IPS DF 6.9 (cell line): ENCODE results near the gene ANKS1B.
"Not testable (repeated sequence)": the region's sequence is repeated elsewhere in the genome, so short reads cannot be mapped to it uniquely, and the experiment has no call there.

Experiments used
- DNase-seq: peaks from one replicate; pipeline ENCODE4 v3.0.0-alpha.2; 2013; ENCODE audit warnings: low read depth, low spot score
- H3K27ac ChIP-seq: one replicate; pipeline ENCODE4 v1.5.1; 2013; ENCODE audit warnings: low read length, control low read depth
- H3K27me3 ChIP-seq: 2 replicates; pipeline ENCODE4 v1.6.1; 2013; ENCODE audit warnings: mild to moderate bottlenecking, low read length; ENCODE audit not compliant: control insufficient read depth, insufficient read depth
- H3K36me3 ChIP-seq: 2 replicates; pipeline ENCODE4 v1.6.1; 2013; ENCODE audit warnings: low read length; ENCODE audit not compliant: control insufficient read depth, insufficient read depth
- H3K4me1 ChIP-seq: 2 replicates; pipeline ENCODE4 v1.6.1; 2013; ENCODE audit warnings: low read length; ENCODE audit not compliant: control insufficient read depth, insufficient read depth
- H3K4me3 ChIP-seq: 2 replicates; pipeline ENCODE4 v1.5.1; 2013; ENCODE audit warnings: mild to moderate bottlenecking, low read length
- H3K9me3 ChIP-seq: 2 replicates; pipeline ENCODE4 v1.6.1; 2013; ENCODE audit warnings: low read length, inconsistent platforms; ENCODE audit not compliant: control insufficient read depth, insufficient read depth
- WGBS: extraction: QIAGEN DNeasy Blood & Tissue Kit; methylation state at CpG from one replicate; pipeline ENCODE4 v1.1.7; 2013; ENCODE audit warnings: mixed read lengths, missing lambda C conversion rate; ENCODE audit not compliant: insufficient read length, insufficient coverage; 5-methylcytosine and 5-hydroxymethylcytosine counted together

ANKS1B gene

GRCh38 chr12:99648183-99648582 is 336.6 kb downstream of the ANKS1B start:
- H3K36me3 ChIP-seq, result no peaks in the 10 kb centered on the region
- H3K4me1 ChIP-seq, result no peaks in the 10 kb centered on the region
- no peaks in the 10 kb centered on the region for H3K27me3 ChIP-seq
- H3K9me3 ChIP-seq, result no peaks in the 10 kb centered on the region
- no peak overlapping the region for H3K4me3 ChIP-seq
- WGBS, result no CpG with 5 or more reads among the region's 14 CpGs
- H3K27ac ChIP-seq, result no peak overlapping the region
- DNase-seq, result no peak

- Histone ChIP-seq H3K9me3 (no peaks in the 10 kb centered on the region), H3K27ac (no peak within 1 kb of the TSS)
- WGBS, result no CpG with 5 or more reads among the region's 4 CpGs
Observed at GRCh38 chr12:99647453-99647852, 337.3 kb downstream of the ANKS1B start, which contains the start of gene GARIN6. TSS of gene GARIN6 (plus strand) at chr12:99647753. CDS start at chr12:99648175, 422 bp downstream.

DNA sequence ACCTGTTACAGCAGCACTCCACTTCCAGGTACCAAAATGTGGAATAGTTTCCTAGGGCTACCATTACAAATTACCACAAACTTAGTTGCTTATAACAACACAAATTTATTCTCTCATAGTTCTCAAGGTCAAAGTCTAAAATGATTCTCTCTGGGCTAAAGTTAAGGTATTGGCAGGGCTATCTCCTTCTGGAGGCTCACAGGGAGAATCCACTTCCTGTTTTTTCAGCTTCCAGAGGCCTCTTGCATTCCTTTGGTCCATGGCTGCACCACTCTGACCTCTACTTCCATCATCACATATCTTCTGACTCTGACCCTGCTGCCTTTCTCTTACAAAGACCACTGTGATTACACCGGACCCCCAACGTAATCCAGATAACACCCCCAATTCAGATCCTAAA is 340.1 kb downstream of the ANKS1B start:
- no CpG with 5 or more reads among the region's 2 CpGs for WGBS

More at GRCh38 chr12:99647453-99647852, 337.3 kb downstream of the ANKS1B start, which contains the start of gene GARIN6:
- no peaks in the 10 kb centered on the region for H3K36me3 ChIP-seq
- no peak for DNase-seq
- no peaks in the 10 kb centered on the region for H3K4me1 ChIP-seq
- H3K4me3 ChIP-seq, result no peak within 1 kb of the TSS
- H3K27me3 ChIP-seq, result no peaks in the 10 kb centered on the region

DNA sequence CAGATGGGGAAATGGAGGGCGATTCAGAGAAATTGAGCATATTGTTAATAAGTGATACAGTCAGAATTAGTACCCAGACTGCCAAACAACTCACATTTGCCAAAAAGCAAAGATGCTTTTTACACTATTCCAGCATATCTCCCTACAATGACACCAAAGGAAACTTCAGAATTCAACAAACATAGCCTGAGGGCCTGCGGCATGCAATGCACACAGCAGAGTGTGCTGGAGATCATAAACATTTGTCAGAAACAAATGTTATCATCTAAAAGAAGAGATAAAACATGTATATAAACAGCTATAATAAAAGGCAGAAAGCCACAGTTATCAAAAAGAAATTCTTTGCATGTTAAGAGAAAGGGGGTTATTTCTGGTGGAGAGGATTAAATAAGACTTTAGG is 357.3 kb downstream of the ANKS1B start:
- no peaks in the 10 kb centered on the region for H3K27me3 ChIP-seq
- no peaks in the 10 kb centered on the region for H3K4me1 ChIP-seq
- no CpG with 5 or more reads among the region's 2 CpGs for WGBS

More for the DNA sequence above, 340.1 kb downstream of the ANKS1B start:
- DNase-seq, result no peak
- Histone ChIP-seq H3K9me3 (no peaks in the 10 kb centered on the region), H3K4me1 (no peaks in the 10 kb centered on the region), H3K27me3 (no peaks in the 10 kb centered on the region), H3K4me3 (no peak overlapping the region), H3K36me3 (no peaks in the 10 kb centered on the region), H3K27ac (no peak overlapping the region)

GRCh38 chr12:99624591-99624990 is 360.1 kb downstream of the ANKS1B start:
- H3K4me1 ChIP-seq, DNase-seq, H3K4me3 ChIP-seq, H3K27me3 ChIP-seq, H3K36me3 ChIP-seq, H3K9me3 ChIP-seq, H3K27ac ChIP-seq: not testable (repeated sequence)
- no CpG with 5 or more reads among the region's 2 CpGs for WGBS

More for the DNA sequence above, 357.3 kb downstream of the ANKS1B start:
- DNase-seq, result no peak
- no peaks in the 10 kb centered on the region for H3K36me3 ChIP-seq
- no peaks in the 10 kb centered on the region for H3K9me3 ChIP-seq
- no peak overlapping the region for H3K27ac ChIP-seq
- no peak overlapping the region for H3K4me3 ChIP-seq

GRCh38 chr12:99620159-99620479 is 364.6 kb downstream of the ANKS1B start:
- Histone ChIP-seq H3K4me1 (peaks cover 1% of the 10 kb centered on the region; the same call in 1 of the 2 replicates), H3K9me3 (no peaks in the 10 kb centered on the region), H3K27ac (no peak overlapping the region), H3K27me3 (no peaks in the 10 kb centered on the region), H3K36me3 (no peaks in the 10 kb centered on the region), H3K4me3 (no peak overlapping the region)
- no peak for DNase-seq

DNA sequence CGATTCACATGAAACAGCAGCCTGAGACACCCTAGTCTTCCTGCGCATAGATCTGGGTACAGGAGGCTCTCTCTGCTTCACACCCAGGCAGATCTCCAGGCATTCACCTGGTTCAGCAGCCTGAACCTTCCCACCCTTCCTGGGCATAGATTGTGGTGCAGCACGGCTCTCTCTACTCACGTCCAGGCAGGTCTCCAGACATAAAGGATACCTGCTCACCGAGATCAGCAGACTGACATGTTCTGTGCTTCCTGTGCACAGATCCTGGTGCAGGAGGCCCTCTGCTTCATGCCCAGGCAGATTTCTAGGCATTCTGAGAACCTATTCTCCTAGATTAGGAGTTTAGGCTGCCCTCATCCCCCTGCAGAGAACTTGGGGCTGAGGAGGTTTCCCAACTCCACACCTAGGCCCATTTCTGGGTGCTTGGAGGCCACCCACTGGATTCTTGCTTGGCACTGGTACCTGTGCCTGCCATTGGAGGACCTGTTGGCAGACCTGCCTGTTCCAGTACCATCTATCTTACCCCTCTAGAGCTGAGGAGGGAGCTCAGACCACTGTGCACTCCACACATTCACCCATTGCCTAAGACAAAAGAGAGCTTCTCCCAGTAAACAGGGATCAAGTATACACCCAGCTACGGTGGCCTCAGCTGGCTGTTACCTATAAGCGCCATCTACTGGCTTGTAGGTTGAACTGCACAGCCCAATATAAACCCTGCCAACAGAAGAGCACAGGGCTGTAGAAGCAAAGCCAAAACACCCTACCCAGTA is 365.2 kb downstream of the ANKS1B start:
- no CpG with 5 or more reads among the region's 7 CpGs for WGBS
- H3K9me3 ChIP-seq, result no peaks in the 10 kb centered on the region
- no peaks in the 10 kb centered on the region for H3K27me3 ChIP-seq
- H3K4me3 ChIP-seq, result no peak overlapping the region
- H3K27ac ChIP-seq, result no peak overlapping the region
- DNase-seq, result peak; percentile 43
- peaks cover 1% of the 10 kb centered on the region; the same call in 1 of the 2 replicates for H3K4me1 ChIP-seq
- no peaks in the 10 kb centered on the region for H3K36me3 ChIP-seq

GRCh38 chr12:99618657-99619056 is 366.1 kb downstream of the ANKS1B start:
- no peaks in the 10 kb centered on the region for H3K9me3 ChIP-seq
- H3K4me1 ChIP-seq, result peaks cover 1% of the 10 kb centered on the region; the same call in 1 of the 2 replicates
- H3K4me3 ChIP-seq, result no peak overlapping the region
- WGBS, result no CpG with 5 or more reads among the region's 4 CpGs
- H3K36me3 ChIP-seq, result no peaks in the 10 kb centered on the region
- no peak for DNase-seq
- no peaks in the 10 kb centered on the region for H3K27me3 ChIP-seq
- no peak overlapping the region for H3K27ac ChIP-seq

- H3K27me3 ChIP-seq, result no peaks in the 10 kb centered on the region
- no peak for DNase-seq
- WGBS, result no CpG with 5 or more reads among the region's 3 CpGs
- no peaks in the 10 kb centered on the region for H3K36me3 ChIP-seq
- H3K27ac ChIP-seq, result no peak overlapping the region
- no peaks in the 10 kb centered on the region for H3K9me3 ChIP-seq
- peaks cover 4% of the 10 kb centered on the region; the same call in 1 of the 2 replicates for H3K4me1 ChIP-seq
- no peak overlapping the region for H3K4me3 ChIP-seq
Observed at GRCh38 chr12:99611599-99611998, 373.1 kb downstream of the ANKS1B start.

DNA sequence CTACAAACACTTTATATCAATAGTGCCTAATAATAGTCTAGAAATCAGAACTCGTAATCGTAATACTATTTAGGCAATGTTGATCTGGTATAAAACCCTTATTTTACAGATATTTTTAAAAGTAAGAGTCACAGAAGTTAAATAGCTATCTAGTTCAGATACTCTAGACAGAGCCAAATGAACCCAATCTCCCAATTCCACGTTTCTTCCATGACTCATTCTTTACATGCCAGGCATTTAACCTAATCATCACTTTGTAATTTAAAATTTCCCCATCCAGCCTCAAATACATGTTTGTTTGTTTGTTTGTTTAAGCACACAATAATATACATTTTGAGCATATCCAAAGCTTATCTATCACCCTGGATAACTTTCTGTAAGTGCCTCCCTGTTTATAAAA is 373.6 kb downstream of the ANKS1B start:
- peaks cover 4% of the 10 kb centered on the region; the same call in 1 of the 2 replicates for H3K4me1 ChIP-seq
- no peaks in the 10 kb centered on the region for H3K36me3 ChIP-seq
- no peak overlapping the region for H3K4me3 ChIP-seq
- H3K27ac ChIP-seq, result no peak overlapping the region
- DNase-seq, result no peak
- 100% methylated on average over 2 of the region's 3 CpGs for WGBS
- H3K9me3 ChIP-seq, result no peaks in the 10 kb centered on the region
- no peaks in the 10 kb centered on the region for H3K27me3 ChIP-seq
